Measurements from ENCODE around the gene RNF144A. TPM values are rescaled to one million over a fixed set of nuclear protein-coding genes. Genes with fewer than 3 reads are reported as not detected.
A peak's percentile ranks its signal among the peaks of the same experiment; 100 is the strongest.

Gene RNF144A
- total and polyA plus RNA-seq, 2 donors (not counting 1 experiment from before 2014, with no cell fraction given) = 0.17 to 0.24 TPM

DNA sequence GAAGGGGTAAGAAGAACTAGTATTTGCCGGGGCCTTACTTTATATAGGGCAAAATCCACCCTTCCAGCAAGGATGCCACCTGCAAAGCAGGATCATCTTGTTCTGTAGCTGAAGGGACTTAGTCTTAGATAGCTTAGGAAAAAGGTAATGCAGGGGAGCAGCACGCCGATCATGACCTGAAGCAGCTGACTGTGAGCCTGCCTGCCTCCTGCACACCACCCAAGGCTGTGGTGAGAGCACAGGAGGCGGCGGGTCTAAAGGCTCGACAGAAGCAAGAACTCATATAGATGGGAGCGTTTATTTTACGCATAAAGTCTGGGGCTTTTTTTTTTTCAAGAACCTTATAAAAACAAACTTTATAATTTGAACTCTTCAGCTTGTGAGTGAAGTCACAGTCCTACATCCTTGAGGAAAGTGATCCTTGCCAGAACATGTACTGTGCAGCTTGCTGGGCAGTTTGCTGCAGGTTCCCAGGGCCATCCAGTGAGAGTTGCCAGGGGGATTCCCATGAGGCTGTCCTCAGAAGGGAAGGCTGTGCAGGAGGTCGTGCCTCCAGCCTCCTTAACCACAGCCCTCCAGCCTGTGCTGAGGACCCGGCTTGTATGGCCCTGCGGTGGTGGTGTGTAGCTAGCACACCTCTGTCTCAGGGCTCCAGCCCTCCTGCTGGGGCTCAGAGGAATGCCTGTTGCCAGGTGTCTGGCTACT lies 92.1 kb downstream of the RNF144A start:
- Histone ChIP-seq H3K9me3 (ENCODE audit: control insufficient read depth, insufficient read depth, low read depth, low read length) (no peaks in the 10 kb centered on the region), H3K9ac (ENCODE audit: insufficient read depth, low read length) (no peak overlapping the region), H3K27ac (ENCODE audit: insufficient read depth, low read length) (no peak overlapping the region), H3K27me3 (ENCODE audit: control insufficient read depth, insufficient read depth, low read length) (no peaks in the 10 kb centered on the region), H4K20me1 (ENCODE audit: control insufficient read depth, extremely low read depth, insufficient read depth, low read length) (no peaks in the 10 kb centered on the region), H3K4me1 (ENCODE audit: control insufficient read depth, extremely low read depth, insufficient read depth, low read length) (no peaks in the 10 kb centered on the region), H3K36me3 (ENCODE audit: control insufficient read depth, insufficient read depth, low read length) (no peaks in the 10 kb centered on the region), H3K4me2 (ENCODE audit: extremely low read depth, insufficient read depth, low read length) (no peak overlapping the region), H2AFZ (ENCODE audit: low read length) (no peak overlapping the region), H3K4me3 (replicated peaks in 1 of 4; ENCODE audit: control extremely low read depth in 1 of 4, insufficient read depth in 1 of 4, low read depth in 3 of 4, low read length in 4 of 4) (no peak overlapping the region), H3K79me2 (ENCODE audit: control insufficient read depth, insufficient read depth, low read length) (no peaks in the 10 kb centered on the region)
- peak in 1 of 2 donors; percentile 67 for DNase-seq (ENCODE audit: low read depth in 2 of 2)
- TF ChIP-seq, protein P1, sequence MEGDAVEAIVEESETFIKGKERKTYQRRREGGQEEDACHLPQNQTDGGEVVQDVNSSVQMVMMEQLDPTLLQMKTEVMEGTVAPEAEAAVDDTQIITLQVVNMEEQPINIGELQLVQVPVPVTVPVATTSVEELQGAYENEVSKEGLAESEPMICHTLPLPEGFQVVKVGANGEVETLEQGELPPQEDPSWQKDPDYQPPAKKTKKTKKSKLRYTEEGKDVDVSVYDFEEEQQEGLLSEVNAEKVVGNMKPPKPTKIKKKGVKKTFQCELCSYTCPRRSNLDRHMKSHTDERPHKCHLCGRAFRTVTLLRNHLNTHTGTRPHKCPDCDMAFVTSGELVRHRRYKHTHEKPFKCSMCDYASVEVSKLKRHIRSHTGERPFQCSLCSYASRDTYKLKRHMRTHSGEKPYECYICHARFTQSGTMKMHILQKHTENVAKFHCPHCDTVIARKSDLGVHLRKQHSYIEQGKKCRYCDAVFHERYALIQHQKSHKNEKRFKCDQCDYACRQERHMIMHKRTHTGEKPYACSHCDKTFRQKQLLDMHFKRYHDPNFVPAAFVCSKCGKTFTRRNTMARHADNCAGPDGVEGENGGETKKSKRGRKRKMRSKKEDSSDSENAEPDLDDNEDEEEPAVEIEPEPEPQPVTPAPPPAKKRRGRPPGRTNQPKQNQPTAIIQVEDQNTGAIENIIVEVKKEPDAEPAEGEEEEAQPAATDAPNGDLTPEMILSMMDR (conservative IDR thresholded peaks at IDR 0.05 in 1 of 2, IDR thresholded peaks at IDR 0.05 in 1 of 2; ENCODE audit: low read depth in 1 of 2, low read length in 2 of 2) = no peak
- TF ChIP-seq EZH2 (IDR thresholded peaks at IDR 0.05; ENCODE audit: low read length, missing control alignments) = no peak

DNA sequence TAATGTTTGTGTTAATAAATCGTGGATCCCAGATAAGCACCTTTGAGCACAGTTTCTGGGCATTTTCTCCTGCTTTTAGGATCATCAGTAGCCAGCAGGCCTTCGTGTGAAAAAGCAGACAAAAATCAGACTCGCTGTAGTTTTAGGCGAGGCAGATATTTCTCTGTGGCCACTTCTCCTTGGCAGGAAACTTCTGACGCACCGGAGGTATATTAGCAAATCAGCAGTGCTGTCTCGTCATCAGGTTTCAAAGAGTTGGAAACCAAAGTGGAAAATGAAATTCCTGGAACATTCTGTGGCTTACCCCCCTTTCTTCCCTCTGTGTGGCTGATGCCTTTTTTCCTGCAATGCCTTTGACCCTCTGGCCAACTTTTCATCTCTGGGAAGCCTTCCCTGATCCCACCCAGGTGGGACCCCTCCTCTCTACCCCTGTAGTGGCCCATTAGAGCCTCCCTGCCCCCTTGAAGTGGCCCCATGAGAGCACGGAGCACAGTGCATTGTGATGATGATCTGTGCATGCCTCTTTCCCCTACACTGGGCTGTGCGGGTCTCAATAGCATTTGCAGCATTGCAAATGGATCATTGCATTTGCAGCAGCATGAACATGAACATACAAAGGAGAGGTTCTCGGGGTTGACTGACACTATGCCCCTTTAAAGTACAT lies 93.3 kb downstream of the RNF144A start:
- H3K4me2 ChIP-seq (ENCODE audit: extremely low read depth, insufficient read depth, low read length) = no peak overlapping the region
- no peaks in the 10 kb centered on the region for H3K4me1 ChIP-seq (ENCODE audit: control insufficient read depth, extremely low read depth, insufficient read depth, low read length)
- H4K20me1 ChIP-seq (ENCODE audit: control insufficient read depth, extremely low read depth, insufficient read depth, low read length) = no peaks in the 10 kb centered on the region
- H3K9ac ChIP-seq (ENCODE audit: insufficient read depth, low read length) = no peak overlapping the region
- H3K9me3 ChIP-seq (ENCODE audit: control insufficient read depth, insufficient read depth, low read depth, low read length) = no peaks in the 10 kb centered on the region
- no peak for TF ChIP-seq EZH2 (IDR thresholded peaks at IDR 0.05; ENCODE audit: low read length, missing control alignments)
- TF ChIP-seq, protein P1 (conservative IDR thresholded peaks at IDR 0.05 in 1 of 2, IDR thresholded peaks at IDR 0.05 in 1 of 2; ENCODE audit: low read depth in 1 of 2, low read length in 2 of 2) = no peak
- no peak overlapping the region for H3K4me3 ChIP-seq (replicated peaks in 1 of 4; ENCODE audit: control extremely low read depth in 1 of 4, insufficient read depth in 1 of 4, low read depth in 3 of 4, low read length in 4 of 4)
- no peaks in the 10 kb centered on the region for H3K27me3 ChIP-seq (ENCODE audit: control insufficient read depth, insufficient read depth, low read length)
- H2AFZ ChIP-seq (ENCODE audit: low read length) = no peak overlapping the region
- DNase-seq (ENCODE audit: low read depth in 2 of 2) = peak; percentile 71 to 99
- no peaks in the 10 kb centered on the region for H3K36me3 ChIP-seq (ENCODE audit: control insufficient read depth, insufficient read depth, low read length)
- no peaks in the 10 kb centered on the region for H3K79me2 ChIP-seq (ENCODE audit: control insufficient read depth, insufficient read depth, low read length)
- H3K27ac ChIP-seq (ENCODE audit: insufficient read depth, low read length) = no peak overlapping the region

GRCh38 chr2:7011356-7012083 lies 94.3 kb downstream of the RNF144A start:
- H3K27me3 ChIP-seq (ENCODE audit: control insufficient read depth, insufficient read depth, low read length) = no peaks in the 10 kb centered on the region
- peak; percentile 56 to 99 for DNase-seq (ENCODE audit: low read depth in 2 of 2)
- H4K20me1 ChIP-seq (ENCODE audit: control insufficient read depth, extremely low read depth, insufficient read depth, low read length) = no peaks in the 10 kb centered on the region
- no peak overlapping the region for H3K27ac ChIP-seq (ENCODE audit: insufficient read depth, low read length)
- no peak overlapping the region for H3K9ac ChIP-seq (ENCODE audit: insufficient read depth, low read length)
- no peaks in the 10 kb centered on the region for H3K36me3 ChIP-seq (ENCODE audit: control insufficient read depth, insufficient read depth, low read length)
- H3K9me3 ChIP-seq (ENCODE audit: control insufficient read depth, insufficient read depth, low read depth, low read length) = no peaks in the 10 kb centered on the region
- TF ChIP-seq, protein P1 (conservative IDR thresholded peaks at IDR 0.05 in 1 of 2, IDR thresholded peaks at IDR 0.05 in 1 of 2; ENCODE audit: low read depth in 1 of 2, low read length in 2 of 2) = no peak
- no peak for TF ChIP-seq EZH2 (IDR thresholded peaks at IDR 0.05; ENCODE audit: low read length, missing control alignments)
- no peaks in the 10 kb centered on the region for H3K4me1 ChIP-seq (ENCODE audit: control insufficient read depth, extremely low read depth, insufficient read depth, low read length)
- no peak overlapping the region for H2AFZ ChIP-seq (ENCODE audit: low read length)
- H3K79me2 ChIP-seq (ENCODE audit: control insufficient read depth, insufficient read depth, low read length) = no peaks in the 10 kb centered on the region
- H3K4me3 ChIP-seq (replicated peaks in 1 of 4; ENCODE audit: control extremely low read depth in 1 of 4, insufficient read depth in 1 of 4, low read depth in 3 of 4, low read length in 4 of 4) = no peak overlapping the region
- H3K4me2 ChIP-seq (ENCODE audit: extremely low read depth, insufficient read depth, low read length) = no peak overlapping the region
